ENCODE data around the gene NR3C1. TPM values are rescaled to one million over a fixed set of nuclear protein-coding genes. Genes with fewer than 3 reads are reported as not detected.

NR3C1 gene
- total and polyA plus RNA-seq, 2 of the 4 experiments (the other 2 are of a cell fraction): 13.7 to 77.4 TPM

GRCh38 chr5:143400541-143401226 lies 2.8 kb downstream of the NR3C1 start:
- Histone ChIP-seq H3K27me3 (ENCODE audit: control insufficient read depth, insufficient read depth, low read length) (no peaks in the 10 kb centered on the region), H3K9ac (ENCODE audit: low read depth, low read length) (peak overlapping the region; percentile 63), H4K8ac (ENCODE audit: low read depth in 2 of 2, low read length in 2 of 2) (peak overlapping the region in 1 of 2 experiments; percentile 52; a peak in 2 of 4 replicates), H2AK9ac (replicated peaks; ENCODE audit: low read depth, low read length, poor library complexity) (peak overlapping the region; percentile 66), H3K79me1 (ENCODE audit: low read depth in 1 of 2, low read length in 2 of 2) (peaks cover 0 to 24% of the 10 kb centered on the region in 2 experiments; a peak in 2 of 4 replicates), H3K4me3 (ENCODE audit: insufficient read depth, low read depth, low read length) (peak overlapping the region; percentile 97), H3K4me1 (ENCODE audit: control insufficient read depth, insufficient read depth, low read length) (peaks cover 6% of the 10 kb centered on the region), H3K56ac (ENCODE audit: extremely low read depth, insufficient read depth, low read length) (peak overlapping the region; percentile 20; the same call in 1 of the 2 replicates), H2BK15ac (ENCODE audit: low read depth, low read length) (peak overlapping the region; percentile 10; the same call in 1 of the 3 replicates), H3K4me2 (ENCODE audit: low read depth, low read length) (peak overlapping the region; percentile 97), H3K18ac (ENCODE audit: low read depth, low read length) (peak overlapping the region; percentile 73), H4K91ac (ENCODE audit: insufficient read depth, low read depth, low read length) (peak overlapping the region; percentile 25; the same call in 1 of the 2 replicates), H3K36me3 (ENCODE audit: control insufficient read depth, insufficient read depth, low read length) (peaks cover 9% of the 10 kb centered on the region), H2AFZ (replicated peaks; ENCODE audit: low read length, poor library complexity) (peak overlapping the region; percentile 9), H3K9me1 (ENCODE audit: insufficient read depth, low read length) (no peaks in the 10 kb centered on the region), H2BK5ac (ENCODE audit: low read depth, low read length, poor library complexity, severe bottlenecking) (peak overlapping the region; percentile 72), H4K5ac (ENCODE audit: low read depth, low read length) (peak overlapping the region; percentile 49; the same call in 1 of the 2 replicates), H2BK20ac (ENCODE audit: low read depth, low read length) (no peak overlapping the region), H3K4ac (ENCODE audit: low read depth, low read length) (peak overlapping the region; percentile 55), H2BK120ac (ENCODE audit: low read depth, low read length) (peak overlapping the region; percentile 37), H3K27ac (ENCODE audit: insufficient read depth, low read length) (peak overlapping the region; percentile 37), H2AK5ac (ENCODE audit: low read depth, low read length) (peak overlapping the region; percentile 13; the same call in 1 of the 2 replicates), H4K20me1 (ENCODE audit: insufficient read depth, low read length) (peaks cover 43% of the 10 kb centered on the region; the same call in 1 of the 2 replicates), H3K9me3 (ENCODE audit: control insufficient read depth, insufficient read depth, low read length) (no peaks in the 10 kb centered on the region), H3K23ac (ENCODE audit: low read depth, low read length) (peak overlapping the region; percentile 90), H3K14ac (replicated peaks; ENCODE audit: low read depth, low read length) (peak overlapping the region; percentile 65)
- ATAC-seq (ENCODE audit: low read depth): no peak
- peak; percentile 60 for DNase-seq
- 40% methylated on average over 1 of the region's 10 CpGs; no CpG with 5 or more reads in 1 of the 2 experiments for WGBS, 2 experiments (ENCODE audit: extremely low coverage in 2 of 2, insufficient read length in 1 of 2)
- intact Hi-C loops (cut with micrococcal nuclease): loop anchor here (1.0 to 5.0 kb wide), 8 partner anchors 88 to 398 kb away; no protein-coding TSS in a partner anchor
- dilution Hi-C loops (cut with HindIII; ENCODE audit: low sequenced_read_pairs, unreplicated experiment): no loop called here
- ChIA-PET POLR2A (ENCODE audit: unreplicated experiment) (no interaction called here), CTCF (interaction anchor here (1.6 kb wide), 1 partner anchor 334 kb away, joined by 7 read pairs; no protein-coding TSS in a partner anchor)
- peak; percentile 66 for TF ChIP-seq POLR2A (IDR thresholded peaks at IDR 0.05; ENCODE audit: low read depth, low read length)
- no peak for TF ChIP-seq CHD1 (IDR thresholded peaks at IDR 0.05; ENCODE audit: low read depth, low read length)
- no TSS peak for BruUV-seq (replicated peaks)
- in situ Hi-C loops (cut with MboI; ENCODE audit: low sequenced_read_pairs): loop anchor here (10.0 kb wide), 3 partner anchors 386 to 476 kb away; no protein-coding TSS in a partner anchor
